ENCODE data around the gene GEMIN7. TPM values are rescaled to one million over a fixed set of nuclear protein-coding genes. Genes with fewer than 3 reads are reported as not detected.
A peak's percentile ranks its signal among the peaks of the same experiment; 100 is the strongest.

GEMIN7 gene
- total RNA-seq, 4 donors from 2014 or later: 28.7 to 34.2 (median 29.6) TPM; not detected in 1

DNA sequence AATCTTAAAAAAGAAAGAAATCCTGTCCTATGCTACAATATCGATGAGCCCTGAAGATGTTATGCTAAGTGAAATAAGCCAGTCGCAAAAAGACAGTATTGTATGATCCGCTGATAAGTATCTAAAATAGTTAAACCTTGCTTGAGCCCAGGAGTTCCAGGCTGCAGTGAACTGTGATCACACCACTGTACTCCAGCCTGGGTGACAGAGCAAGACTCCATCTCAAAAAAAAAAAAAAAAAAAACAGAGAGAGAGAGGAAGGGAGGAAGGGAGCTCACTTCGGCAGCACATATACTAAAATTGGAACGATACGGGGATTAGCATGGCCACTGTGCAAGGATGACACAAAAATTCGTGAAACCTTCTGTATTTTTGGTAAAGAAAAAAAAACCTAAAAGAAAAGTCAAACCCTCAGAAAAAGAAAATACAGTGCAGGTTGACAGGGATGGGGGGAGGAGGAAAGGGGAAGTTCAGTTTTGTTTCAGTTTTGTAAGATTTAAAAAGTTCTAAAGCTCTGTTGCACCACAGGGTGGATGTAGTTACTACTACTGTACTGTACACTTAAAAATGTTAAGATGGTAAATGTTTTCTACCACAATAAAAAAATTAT lies 31.8 kb upstream of the GEMIN7 start:
- no peak for DNase-seq
- TF ChIP-seq, protein P1, sequence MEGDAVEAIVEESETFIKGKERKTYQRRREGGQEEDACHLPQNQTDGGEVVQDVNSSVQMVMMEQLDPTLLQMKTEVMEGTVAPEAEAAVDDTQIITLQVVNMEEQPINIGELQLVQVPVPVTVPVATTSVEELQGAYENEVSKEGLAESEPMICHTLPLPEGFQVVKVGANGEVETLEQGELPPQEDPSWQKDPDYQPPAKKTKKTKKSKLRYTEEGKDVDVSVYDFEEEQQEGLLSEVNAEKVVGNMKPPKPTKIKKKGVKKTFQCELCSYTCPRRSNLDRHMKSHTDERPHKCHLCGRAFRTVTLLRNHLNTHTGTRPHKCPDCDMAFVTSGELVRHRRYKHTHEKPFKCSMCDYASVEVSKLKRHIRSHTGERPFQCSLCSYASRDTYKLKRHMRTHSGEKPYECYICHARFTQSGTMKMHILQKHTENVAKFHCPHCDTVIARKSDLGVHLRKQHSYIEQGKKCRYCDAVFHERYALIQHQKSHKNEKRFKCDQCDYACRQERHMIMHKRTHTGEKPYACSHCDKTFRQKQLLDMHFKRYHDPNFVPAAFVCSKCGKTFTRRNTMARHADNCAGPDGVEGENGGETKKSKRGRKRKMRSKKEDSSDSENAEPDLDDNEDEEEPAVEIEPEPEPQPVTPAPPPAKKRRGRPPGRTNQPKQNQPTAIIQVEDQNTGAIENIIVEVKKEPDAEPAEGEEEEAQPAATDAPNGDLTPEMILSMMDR (IDR thresholded peaks at IDR 0.05): no peak
- no peak for TF ChIP-seq POLR2A (IDR thresholded peaks at IDR 0.05)
- no peaks in the 10 kb centered on the region for H3K27me3 ChIP-seq
- H3K27ac ChIP-seq: peak overlapping the region in 1 of 4 donors; percentile 69
- peaks cover 0 to 47% (median 0%) of the 10 kb centered on the region in 3 donors for H3K36me3 ChIP-seq
- peaks cover 0 to 42% (median 8%) of the 10 kb centered on the region in 4 donors for H3K4me1 ChIP-seq
- no peaks in the 10 kb centered on the region for H3K9me3 ChIP-seq
- H3K4me3 ChIP-seq: no peak overlapping the region

DNA sequence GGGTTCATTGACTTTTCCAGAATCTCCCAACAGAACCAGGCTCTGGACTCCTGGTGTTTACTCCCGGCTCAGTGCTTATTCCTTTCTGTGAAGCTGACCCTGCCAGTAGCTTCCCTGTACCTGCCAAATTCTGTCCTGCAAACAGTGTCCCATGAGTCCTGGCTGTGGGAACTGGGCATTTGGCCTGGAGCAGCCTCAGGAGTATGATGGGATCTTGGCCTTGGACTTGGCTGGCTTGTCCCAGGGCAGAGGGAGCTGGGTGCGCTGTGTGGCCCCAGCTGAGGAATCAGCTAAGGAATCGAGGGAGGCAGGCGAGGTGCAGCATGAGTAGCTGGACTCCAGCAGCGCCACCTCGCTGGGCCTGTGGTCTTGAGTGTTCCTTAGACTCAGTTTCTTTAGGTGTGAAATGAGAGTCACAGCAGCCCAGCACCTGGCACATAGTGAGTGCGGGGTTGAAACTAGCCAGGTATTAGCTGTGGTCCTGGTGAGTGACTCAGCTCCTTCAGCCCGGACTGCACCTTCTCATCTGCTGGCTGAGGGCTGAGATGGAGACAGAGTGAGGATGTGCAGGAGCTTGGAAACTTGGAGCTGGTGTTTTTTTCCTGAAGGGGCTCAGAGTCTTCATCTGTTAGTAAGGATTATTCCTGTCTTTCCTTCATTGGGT lies 29.9 kb upstream of the GEMIN7 start:
- Histone ChIP-seq H3K27me3 (no peaks in the 10 kb centered on the region), H3K4me1 (peaks cover 0 to 40% (median 8%) of the 10 kb centered on the region in 4 donors), H3K4me3 (no peak overlapping the region), H3K27ac (peak overlapping the region in 1 of 4 donors; percentile 2), H3K36me3 (peaks cover 0 to 50% (median 0%) of the 10 kb centered on the region in 3 donors), H3K9me3 (no peaks in the 10 kb centered on the region)
- DNase-seq: no peak
- TF ChIP-seq POLR2A (IDR thresholded peaks at IDR 0.05): no peak
- TF ChIP-seq, protein P1 (IDR thresholded peaks at IDR 0.05): no peak

- Histone ChIP-seq H3K27me3 (no peaks in the 10 kb centered on the region), H3K36me3 (peaks cover 0 to 50% (median 0%) of the 10 kb centered on the region in 3 donors), H3K4me3 (no peak overlapping the region), H3K27ac (peak overlapping the region in 1 of 4 donors; percentile 2), H3K9me3 (no peaks in the 10 kb centered on the region), H3K4me1 (peaks cover 0 to 32% (median 8%) of the 10 kb centered on the region in 4 donors)
- DNase-seq: no peak
- TF ChIP-seq, protein P1 (IDR thresholded peaks at IDR 0.05): no peak
- TF ChIP-seq POLR2A (IDR thresholded peaks at IDR 0.05): no peak
Observed at GRCh38 chr19:45050036-45050435, 29.0 kb upstream of the GEMIN7 start.

GRCh38 chr19:45051929-45052579 lies 27.0 kb upstream of the GEMIN7 start:
- Histone ChIP-seq H3K4me1 (peaks cover 0 to 12% (median 2%) of the 10 kb centered on the region in 4 donors), H3K27ac (peak overlapping the region; percentile 13 to 62 (median 48)), H3K9me3 (no peaks in the 10 kb centered on the region), H3K36me3 (peaks cover 0 to 55% (median 0%) of the 10 kb centered on the region in 3 donors), H3K27me3 (no peaks in the 10 kb centered on the region), H3K4me3 (no peak overlapping the region)
- no peak for TF ChIP-seq POLR2A (IDR thresholded peaks at IDR 0.05)
- TF ChIP-seq, protein P1 (IDR thresholded peaks at IDR 0.05): no peak
- peak; percentile 59 to 79 (median 66) for DNase-seq

GRCh38 chr19:45056831-45057230 lies 22.2 kb upstream of the GEMIN7 start:
- Histone ChIP-seq H3K4me3 (no peak overlapping the region), H3K27me3 (no peaks in the 10 kb centered on the region), H3K27ac (peak overlapping the region in 1 of 4 donors; percentile 14), H3K9me3 (no peaks in the 10 kb centered on the region), H3K36me3 (peaks cover 0 to 99% (median 4%) of the 10 kb centered on the region in 3 donors), H3K4me1 (peaks cover 0 to 4% (median 0%) of the 10 kb centered on the region in 4 donors)
- no peak for TF ChIP-seq POLR2A (IDR thresholded peaks at IDR 0.05)
- TF ChIP-seq, protein P1 (IDR thresholded peaks at IDR 0.05): no peak
- no peak for DNase-seq
